Effector CD8-positive, alpha-beta T cell (primary cell): ENCODE measurements around the gene LMOD2.

ENCODE experiments used
- DNase-seq: peaks from one replicate; lab custom pipeline; 2025; lab: John Stamatoyannopoulos, UW

Gene LMOD2

DNA sequence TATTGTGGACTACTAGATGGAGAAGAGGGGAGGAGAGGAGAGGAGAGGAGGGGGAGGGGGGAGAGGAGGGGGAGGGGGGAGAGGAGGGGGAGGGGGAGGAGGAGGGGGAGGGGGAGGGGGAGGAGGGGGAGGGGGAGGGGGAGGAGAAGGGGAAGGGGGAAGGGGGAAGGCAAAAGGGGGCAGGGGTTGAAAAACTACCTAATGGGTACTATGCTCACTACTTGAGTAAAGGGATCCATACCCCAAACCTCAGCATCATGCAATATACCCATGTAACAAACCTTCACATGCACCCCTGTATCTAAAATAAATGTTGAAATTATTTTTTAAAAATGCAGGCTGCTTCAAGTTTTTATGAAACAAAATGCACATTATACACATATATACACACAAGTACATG lies 15.1 kb upstream of the LMOD2 start:
- DNase-seq, result no peak

DNA sequence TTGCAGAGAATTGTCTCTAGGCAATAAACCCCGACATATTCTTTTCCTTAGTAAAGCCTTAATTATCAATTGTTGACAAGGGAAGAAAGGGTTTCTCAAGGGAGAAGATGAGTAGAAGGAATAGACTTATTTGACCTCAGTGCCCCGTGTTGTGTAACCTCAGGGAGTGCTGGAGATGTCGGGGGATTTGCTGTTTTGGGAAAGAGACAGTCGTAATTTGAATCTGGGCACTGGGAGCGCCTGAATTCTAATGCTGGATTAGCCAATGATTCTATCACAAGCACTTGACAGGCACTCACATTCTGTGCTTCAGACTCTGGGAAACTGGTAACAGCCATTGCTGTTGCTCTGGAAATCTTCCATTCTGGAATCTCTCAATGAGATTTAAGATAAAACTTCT lies 13.8 kb upstream of the LMOD2 start:
- DNase-seq, result no peak

DNA sequence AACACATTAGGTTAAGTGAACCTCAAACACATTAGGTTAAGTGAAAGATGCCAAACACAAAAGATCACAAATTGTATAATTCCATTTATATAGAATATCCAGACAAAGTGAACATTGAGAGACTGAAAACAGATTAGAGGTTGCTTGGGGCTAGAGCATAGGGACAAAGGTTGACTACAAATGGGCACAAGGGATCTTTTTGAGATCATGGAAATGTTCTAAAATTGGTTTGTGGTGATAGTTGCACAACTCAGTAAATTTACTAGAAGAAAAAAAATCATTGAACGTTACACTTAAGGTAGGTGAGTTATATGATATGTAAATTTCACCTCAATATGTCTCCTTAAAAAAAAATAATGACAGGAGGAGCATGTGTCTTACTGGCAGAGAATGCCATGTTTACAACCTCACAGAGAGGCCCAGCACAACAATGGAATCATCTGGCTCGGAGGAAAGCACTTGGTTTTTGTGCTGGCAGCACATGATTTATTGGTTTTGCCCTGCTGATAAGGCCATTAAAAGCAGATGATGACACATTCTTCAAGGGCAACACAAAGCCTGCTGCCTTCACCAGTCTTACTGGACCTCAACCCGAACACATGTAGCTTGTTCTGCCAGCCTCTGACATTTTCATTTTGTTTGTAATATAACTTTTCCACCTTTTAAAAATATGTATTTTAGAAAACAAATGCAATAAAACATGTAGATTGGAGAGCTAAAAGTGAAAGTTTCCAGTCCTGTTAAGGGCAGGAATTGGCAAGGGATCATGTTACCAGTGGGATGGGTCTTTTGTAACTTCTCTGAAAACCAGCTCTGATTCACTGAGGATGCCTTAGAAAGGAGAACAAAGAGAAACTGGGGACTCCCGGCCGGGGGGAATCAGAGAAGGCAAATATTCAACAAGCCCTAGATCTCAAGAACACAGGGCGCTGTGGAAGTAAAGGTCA lies 11.9 kb upstream of the LMOD2 start:
- no peak for DNase-seq

DNA sequence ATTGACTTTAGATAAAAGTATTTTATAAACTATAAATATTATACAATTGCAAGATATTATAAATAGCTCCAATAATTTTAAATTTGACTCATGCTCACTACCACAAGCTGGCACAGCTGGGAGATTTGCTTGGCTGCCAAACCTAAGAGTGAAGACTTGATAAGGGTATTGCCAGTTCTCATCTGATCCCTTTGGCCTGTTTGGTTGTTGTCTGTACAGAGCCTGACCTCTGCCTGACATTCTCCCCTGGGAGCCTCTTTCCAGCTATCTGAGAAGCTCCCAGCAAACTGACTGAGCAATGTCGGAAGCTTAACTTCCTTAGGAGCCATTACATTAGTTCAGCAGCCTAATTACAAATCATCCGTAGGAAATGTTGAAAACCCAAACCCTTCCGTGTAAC lies 10.2 kb upstream of the LMOD2 start:
- DNase-seq, result no peak

DNA sequence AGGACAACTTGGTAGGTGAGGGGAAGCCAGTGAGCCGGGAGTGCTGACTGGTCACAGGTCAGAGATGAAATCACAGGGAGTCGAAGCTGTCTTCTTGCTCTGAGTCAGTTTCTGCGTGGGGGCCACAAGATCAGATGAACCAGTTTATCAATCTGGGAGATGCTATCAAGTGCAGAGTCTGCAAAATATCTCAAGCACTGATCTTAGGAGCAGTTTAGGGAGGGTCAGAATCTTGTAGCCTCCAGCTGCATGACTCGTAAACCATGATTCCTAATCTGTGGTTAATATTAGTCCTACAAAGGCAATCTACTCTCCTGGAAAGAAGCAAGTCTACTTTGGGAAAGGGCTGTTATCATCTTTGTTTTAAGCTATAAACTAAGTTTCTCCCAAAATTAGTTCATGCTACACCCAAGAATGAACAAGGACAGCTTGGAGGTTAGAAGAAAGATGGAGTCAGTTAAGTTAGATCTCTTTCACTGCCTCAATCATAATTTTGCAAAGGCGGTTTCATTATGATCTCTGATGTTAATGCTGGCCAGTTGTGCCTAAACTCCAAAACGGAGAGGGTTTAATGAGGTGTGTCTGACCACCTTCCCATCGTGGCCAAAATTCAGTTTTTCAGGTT lies 8.4 kb upstream of the LMOD2 start:
- DNase-seq, result no peak

DNA sequence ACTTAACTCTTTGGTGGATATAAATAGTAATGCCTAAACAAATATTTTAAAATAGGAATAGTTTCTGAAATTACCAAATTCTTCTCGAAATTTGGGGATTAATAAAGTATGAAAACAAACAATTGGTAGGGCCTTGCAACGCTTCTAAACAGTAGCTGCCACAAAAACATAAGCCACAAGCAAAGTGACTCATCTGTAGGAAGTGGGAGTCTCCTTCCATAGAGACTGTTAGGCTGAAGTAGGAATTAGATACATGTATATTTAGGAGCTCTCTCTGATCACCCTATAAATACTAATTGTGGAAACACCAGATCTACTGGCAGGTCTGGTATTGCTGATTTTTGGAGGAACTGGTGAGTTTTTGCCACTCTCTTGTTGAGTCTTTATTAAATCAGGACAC lies 5.7 kb upstream of the LMOD2 start:
- no peak for DNase-seq

DNA sequence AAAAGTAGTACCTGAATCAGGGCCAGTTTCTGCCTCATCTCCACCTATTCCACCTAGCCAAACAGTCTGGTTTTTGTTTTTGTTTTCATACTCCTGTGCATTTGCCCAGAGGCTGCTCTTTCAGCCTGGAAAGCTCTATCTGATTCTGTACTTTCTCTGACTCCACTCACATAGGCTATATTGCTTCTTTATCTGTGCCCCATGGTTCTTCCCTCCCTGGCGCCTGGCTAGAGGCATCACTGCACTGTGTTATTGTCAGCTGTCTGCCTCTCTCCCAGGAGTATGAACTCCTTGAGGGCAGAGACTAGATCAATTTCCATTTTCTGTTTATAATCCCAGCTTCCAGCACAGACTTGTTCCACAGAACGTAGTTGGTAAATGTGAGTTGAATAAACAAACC lies 5.1 kb upstream of the LMOD2 start:
- no peak for DNase-seq

DNA sequence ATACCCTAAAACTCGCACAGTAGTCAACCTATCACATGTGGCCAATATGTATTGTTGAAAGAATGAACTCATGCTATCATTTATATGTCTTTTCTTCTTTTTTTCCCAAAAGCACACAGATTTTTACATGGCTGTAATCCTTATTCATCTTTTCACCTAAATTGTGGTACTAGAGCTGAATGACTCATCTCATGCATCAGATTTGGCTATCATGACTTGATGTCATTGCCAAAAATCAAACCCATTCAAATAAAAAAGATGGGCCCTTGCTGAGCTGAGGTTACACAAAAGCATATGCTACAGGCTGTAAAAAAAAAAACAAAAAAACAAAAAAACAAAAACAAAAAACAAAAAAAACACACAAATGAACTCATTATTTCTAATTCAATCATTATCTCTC lies 3.3 kb upstream of the LMOD2 start:
- DNase-seq, result no peak

DNA sequence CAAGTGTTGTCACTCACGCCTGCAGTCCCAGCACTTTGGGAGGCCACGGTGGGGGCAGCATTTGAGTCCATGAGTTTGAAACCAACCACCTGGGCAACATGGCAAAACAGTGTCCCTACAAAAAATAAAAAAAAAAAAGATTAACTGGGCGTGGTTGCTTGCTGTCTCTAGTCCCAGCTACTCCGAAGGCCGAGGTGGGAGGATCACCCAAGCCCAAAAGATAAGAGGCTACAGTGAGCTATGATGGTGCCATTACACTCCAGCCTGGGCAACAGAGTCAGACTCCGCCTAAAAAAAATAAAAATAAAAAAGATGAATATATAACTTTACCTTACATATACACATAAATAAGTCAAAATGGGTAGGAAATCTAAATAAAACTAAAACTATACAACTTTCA lies 2.5 kb upstream of the LMOD2 start:
- DNase-seq, result no peak

DNA sequence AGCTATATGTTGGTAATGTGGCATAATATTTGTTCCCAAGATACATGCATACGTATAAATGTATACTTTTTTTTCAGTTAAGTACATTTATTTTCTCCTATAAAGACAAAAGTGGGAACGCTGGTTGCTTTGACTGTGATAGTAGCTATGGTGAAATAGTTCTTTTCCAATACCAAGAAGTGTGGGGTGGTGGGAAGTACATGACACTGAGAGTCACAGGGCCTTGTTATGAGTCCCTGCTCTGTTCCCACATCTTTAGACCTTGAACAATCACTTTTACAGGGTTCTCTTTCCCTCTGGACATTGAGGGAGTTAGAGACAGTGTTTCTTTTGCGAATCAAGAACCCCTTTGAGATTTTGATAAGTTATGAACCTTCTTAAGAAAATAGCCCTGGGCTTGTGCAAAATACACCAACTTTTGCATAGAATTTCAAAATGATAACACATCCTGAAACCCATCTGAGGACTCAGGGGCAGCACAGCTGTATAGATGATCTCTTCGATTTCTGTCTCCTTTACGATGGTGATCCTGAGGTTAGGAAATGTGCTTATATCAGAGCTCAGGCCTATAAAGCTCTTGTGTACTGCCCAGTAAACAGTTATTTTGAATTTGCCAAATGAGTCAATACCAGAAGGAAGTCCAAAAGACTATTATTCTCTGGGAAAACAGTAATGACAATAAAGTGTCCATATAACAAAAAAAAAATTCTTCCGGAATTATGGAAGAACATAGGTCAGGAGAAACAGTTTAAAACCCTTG lies 1.1 kb downstream of the LMOD2 start:
- DNase-seq, result no peak

DNA sequence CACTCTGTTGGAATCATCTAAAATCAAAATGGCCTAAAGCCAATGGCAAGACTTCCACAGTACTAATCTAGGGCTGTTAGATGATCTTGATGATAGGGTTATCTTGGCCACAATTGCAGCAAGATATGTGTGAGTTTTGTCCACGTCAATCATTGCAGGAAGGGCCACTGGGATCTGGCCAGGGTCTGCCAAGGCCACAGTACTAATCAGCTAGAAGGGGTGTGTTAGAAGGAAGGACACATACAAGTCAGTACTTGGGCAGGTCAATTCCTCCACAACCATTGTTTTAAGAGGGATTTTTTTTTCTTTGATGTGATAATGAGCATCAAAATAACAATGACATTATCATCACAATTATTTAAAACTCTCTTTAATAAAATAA lies 1.6 kb downstream of the LMOD2 start:
- no peak for DNase-seq

DNA sequence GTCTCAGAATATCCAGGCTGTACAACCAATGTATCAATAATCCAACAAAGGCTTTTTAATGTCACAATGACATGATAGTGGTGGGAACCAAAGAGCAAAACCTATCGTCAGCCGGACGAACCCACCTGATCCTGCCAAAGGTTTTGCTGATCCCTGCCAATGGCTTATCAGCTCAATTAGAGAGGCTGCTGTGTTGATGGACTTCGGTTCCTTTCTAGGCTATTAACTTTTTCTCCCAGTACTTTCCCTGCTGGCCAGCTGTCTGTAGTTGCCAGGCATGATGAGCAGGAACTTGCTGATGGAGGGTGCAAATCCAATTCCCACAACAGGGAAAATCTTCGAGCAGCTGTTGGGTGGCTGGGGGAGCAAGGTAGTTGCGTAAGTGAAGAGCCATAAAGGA lies 2.4 kb downstream of the LMOD2 start:
- no peak for DNase-seq

DNA sequence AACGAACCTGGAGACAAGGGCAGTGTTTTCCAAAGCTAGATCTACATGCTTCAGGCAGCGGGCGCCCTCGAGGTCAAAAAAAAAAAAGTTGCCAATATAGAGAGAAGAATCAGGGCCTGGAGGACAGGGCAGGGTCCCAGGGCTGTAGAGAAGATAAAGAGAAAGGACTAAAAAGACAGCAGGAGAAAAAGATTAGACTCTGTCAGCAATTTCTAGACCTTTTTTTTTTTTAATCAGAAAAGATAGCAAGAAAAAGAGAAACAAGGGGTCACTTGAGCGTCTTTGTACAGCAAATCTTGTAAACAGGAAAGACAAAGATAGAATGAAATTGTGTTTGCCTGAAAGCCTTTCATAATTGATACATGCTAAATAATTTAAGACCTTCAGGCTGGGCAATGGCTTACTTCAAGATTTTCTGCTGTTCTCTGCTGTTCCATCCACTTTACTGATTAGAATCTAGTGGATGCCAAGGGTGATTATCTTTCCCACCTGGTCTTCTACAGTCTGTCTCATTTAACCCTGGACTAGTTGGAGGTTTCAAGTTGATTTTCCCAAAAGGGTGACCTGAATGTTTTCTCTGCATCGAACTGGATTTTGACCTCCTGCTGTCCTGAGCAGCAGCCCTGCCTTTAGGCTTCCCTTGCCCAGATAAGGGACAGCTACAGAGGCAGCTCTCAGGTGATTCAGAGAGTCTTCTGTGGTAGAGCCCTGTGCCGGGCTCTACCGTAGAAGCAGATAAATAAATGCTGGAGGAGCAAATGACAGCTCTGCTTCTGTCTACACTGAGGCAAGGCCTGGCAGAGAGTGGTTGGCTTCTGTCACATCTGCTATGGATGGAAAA lies 5.1 kb downstream of the LMOD2 start:
- no peak for DNase-seq

DNA sequence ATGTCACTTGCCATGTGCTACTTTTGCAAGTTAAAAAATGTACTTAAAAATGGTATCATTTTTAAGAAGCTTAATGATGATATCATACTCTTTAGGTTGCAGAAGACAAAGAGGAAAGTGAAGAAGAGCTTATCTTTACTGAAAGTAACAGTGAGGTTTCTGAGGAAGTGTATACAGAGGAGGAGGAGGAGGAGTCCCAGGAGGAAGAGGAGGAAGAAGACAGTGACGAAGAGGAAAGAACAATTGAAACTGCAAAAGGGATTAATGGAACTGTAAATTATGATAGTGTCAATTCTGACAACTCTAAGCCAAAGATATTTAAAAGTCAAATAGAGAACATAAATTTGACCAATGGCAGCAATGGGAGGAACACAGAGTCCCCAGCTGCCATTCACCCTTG lies 6.1 kb downstream of the LMOD2 start:
- DNase-seq, result no peak

DNA sequence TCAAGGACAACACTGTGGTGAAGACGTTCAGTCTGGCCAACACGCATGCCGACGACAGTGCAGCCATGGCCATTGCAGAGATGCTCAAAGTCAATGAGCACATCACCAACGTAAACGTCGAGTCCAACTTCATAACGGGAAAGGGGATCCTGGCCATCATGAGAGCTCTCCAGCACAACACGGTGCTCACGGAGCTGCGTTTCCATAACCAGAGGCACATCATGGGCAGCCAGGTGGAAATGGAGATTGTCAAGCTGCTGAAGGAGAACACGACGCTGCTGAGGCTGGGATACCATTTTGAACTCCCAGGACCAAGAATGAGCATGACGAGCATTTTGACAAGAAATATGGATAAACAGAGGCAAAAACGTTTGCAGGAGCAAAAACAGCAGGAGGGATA lies 6.6 kb downstream of the LMOD2 start:
- DNase-seq, result no peak

DNA sequence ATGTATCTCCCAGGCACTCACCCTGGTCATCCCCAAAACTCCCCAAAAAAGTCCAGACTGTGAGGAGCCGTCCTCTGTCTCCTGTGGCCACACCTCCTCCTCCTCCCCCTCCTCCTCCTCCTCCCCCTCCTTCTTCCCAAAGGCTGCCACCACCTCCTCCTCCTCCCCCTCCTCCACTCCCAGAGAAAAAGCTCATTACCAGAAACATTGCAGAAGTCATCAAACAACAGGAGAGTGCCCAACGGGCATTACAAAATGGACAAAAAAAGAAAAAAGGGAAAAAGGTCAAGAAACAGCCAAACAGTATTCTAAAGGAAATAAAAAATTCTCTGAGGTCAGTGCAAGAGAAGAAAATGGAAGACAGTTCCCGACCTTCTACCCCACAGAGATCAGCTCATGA lies 7.1 kb downstream of the LMOD2 start:
- DNase-seq, result no peak

DNA sequence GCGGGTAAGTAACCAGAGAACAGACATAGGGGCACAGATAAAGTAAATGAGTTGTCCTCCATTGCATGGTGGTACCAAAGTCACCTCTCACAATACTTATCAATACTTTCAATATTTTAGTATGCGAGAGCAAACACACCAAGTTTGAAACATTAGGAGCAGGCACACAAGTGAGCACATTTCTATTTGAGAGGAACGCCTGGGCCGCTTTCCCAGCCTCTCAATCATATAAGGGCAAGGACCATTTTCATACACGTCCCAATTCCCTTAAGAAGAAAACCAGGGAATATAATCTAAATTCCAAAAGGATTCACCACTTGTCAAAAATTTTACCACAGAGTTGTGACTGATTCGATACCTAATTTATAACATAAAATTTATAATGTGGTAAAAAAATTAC lies 7.5 kb downstream of the LMOD2 start:
- no peak for DNase-seq

DNA sequence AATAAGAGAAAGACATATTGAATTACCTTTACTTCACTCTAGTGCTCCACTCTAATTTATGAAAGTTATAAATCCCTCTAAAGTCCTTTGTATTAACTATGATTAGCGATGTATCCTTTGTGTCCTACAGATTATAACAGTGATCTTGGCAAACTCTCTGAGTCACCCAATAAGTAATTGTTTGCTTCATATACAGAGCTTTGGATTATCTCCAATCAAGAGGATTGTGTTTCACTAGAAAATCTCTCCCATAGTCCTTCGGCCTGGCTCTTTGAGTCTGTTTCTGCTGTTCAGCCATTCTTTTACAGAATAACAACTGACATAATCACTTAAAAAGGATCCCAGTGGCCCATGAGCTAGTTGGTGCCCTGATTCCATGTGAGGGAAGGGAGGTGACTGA lies 9.5 kb downstream of the LMOD2 start:
- DNase-seq, result no peak

DNA sequence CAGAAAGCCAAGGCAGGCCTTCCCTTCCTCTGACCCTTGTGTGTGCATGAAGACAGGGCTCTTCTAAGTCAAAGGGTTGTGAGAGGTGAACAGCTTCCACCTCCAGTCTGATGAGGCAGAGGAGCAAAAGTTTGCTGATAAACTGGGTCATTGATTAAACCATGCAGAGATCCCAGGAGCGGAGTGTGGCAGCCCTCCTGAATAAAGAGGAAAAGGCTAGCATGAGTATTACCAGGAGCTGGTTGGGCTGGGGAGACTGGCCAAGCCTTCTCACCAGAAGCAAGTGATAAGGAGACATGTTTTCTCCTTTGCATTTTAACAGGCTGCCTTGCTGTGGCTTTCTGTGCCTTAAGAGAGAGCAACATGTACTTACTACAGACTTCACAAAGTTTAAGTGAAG lies 10.2 kb downstream of the LMOD2 start:
- DNase-seq, result no peak

DNA sequence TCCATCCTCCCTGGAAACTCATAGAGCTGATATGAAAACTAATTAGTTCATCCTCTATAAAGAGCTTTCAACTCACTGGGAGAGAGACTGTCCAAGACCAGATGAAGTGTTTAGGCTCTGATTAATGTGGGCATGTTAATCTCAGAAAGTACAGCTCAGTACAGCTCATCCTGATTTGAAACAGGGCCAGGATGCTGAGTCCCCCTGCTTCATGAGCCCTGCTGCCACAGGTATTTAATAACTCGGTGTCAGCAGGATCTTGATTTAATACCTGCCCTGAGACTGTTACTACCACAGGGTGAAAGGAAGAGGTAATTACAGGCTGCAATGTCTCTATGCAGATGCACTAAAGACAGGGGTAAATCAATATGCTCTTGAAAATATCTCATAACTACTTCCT lies 10.8 kb downstream of the LMOD2 start:
- no peak for DNase-seq

DNA sequence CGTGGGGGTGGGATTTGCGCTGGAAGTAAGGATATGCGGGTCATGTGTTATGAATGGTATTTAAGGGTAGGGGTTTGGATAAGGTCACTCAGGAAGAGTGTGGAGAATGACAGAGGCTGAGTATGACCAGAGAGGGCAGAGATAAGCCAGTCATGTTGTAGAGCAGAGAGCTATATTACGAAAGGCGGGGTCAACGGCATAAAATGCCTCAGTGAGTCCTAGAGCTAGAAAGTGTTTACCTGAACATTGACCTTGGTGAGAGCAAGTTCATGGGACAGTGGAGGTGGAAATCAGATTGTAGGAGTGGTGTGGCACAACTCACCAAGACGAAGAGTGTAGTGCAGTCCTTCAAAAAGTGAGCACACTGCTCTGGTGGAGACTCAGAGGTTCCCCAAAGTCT lies 13.8 kb downstream of the LMOD2 start:
- DNase-seq, result no peak

DNA sequence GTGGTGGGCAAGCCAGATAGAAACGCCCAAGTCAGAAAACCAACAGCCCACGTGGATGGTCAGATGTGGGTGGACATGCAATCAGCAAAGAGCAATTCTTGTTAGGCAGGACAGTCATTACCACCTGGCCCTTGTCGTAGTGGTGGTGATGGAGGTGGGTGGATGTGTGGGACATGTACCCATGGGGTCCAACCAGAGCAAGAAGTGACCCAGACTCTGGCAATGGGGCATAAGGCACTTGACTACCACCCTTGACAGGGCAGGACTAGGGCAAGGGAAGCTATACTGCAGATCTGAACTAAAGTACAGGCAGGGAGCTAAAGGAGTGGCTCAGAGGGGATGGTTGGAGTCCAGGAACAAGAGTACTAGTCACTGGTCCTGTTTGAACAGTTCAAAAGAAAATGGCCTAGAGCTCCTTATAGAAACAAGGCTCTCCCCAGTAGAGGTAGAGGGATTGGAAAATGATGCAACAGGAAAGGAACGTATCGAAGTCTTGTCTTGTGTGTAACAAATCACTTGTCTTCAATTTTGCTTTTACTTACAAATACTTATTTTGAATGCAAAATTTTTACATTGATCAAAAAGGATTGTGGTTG lies 17.6 kb downstream of the LMOD2 start:
- no peak for DNase-seq
